Activated CD4-positive, alpha-beta T cell treated with anti-CD3 and anti-CD28 coated beads, Interleukin-10, Interleukin-2, amounts not matched to agents 100 ng/mL and 50 ng/mL, durations not matched to agents 16 hours and 8 hours (primary cell): ENCODE measurements around the gene TOM1L2.

Experiments
- DNase-seq: peaks from one replicate; pipeline ENCODE4 v3.0.0-alpha.2; 2020

Gene TOM1L2

GRCh38 chr17:17846003-17846402 is 126.2 kb downstream of the TOM1L2 start:
- DNase-seq = no peak

- no peak for DNase-seq
Measured at GRCh38 chr17:17845046-17845775, 127.0 kb downstream of the TOM1L2 start.

- no peak for DNase-seq
Measured at GRCh38 chr17:17844500-17844899, 127.7 kb downstream of the TOM1L2 start.

- no peak for DNase-seq
Measured at GRCh38 chr17:17844079-17844478, 128.1 kb downstream of the TOM1L2 start.

- DNase-seq = no peak
Measured at GRCh38 chr17:17843096-17843495, 129.1 kb downstream of the TOM1L2 start.

GRCh38 chr17:17842111-17842876 is 129.9 kb downstream of the TOM1L2 start:
- DNase-seq = no peak

GRCh38 chr17:17841601-17842025 is 130.6 kb downstream of the TOM1L2 start:
- no peak for DNase-seq

- DNase-seq = peak; percentile 37
Measured at GRCh38 chr17:17840751-17841591, 131.2 kb downstream of the TOM1L2 start.

GRCh38 chr17:17839791-17840707 is 132.2 kb downstream of the TOM1L2 start:
- peak; percentile 93 for DNase-seq

GRCh38 chr17:17837966-17838962 is 133.9 kb downstream of the TOM1L2 start:
- no peak for DNase-seq

GRCh38 chr17:17837380-17837821 is 134.8 kb downstream of the TOM1L2 start:
- no peak for DNase-seq

- DNase-seq = peak; percentile 77
Measured at GRCh38 chr17:17836818-17837379, 135.3 kb downstream of the TOM1L2 start, which contains the start of gene SREBF1. Gene SREBF1 (minus strand): TSS chr17:17836986. CDS start chr17:17836817, 169 bp downstream.

- DNase-seq = peak; percentile 98
Measured at GRCh38 chr17:17836250-17836817, 135.9 kb downstream of the TOM1L2 start.

GRCh38 chr17:17835415-17836249 is 136.6 kb downstream of the TOM1L2 start:
- DNase-seq = no peak

- DNase-seq = no peak
Measured at GRCh38 chr17:17834974-17835373, 137.2 kb downstream of the TOM1L2 start.

- no peak for DNase-seq
Measured at GRCh38 chr17:17833658-17834357, 138.4 kb downstream of the TOM1L2 start.

GRCh38 chr17:17832032-17832363 is 140.2 kb downstream of the TOM1L2 start:
- no peak for DNase-seq
